Nephron progenitor cell (in vitro differentiated cells): ENCODE results near the gene BMI1.

ENCODE experiments used
- DNase-seq: peaks from one replicate; pipeline ENCODE4 v3.0.0; 2021
- H3K27ac Mint-ChIP-seq: 2 replicates; pipeline ENCODE4 v1.8.0; 2021; ENCODE audit warnings: mild to moderate bottlenecking, moderate library complexity, mixed read lengths
- H3K27me3 Mint-ChIP-seq: 2 replicates; pipeline ENCODE4 v1.8.0; 2021; ENCODE audit warnings: mild to moderate bottlenecking, low read depth, mixed read lengths; ENCODE audit not compliant: poor library complexity
- H3K36me3 Mint-ChIP-seq: 2 replicates; pipeline ENCODE4 v1.8.0; 2021; ENCODE audit warnings: low read depth, mixed read lengths
- H3K4me1 Mint-ChIP-seq: 2 replicates; pipeline ENCODE4 v1.8.0; 2021; ENCODE audit warnings: mixed read lengths
- H3K4me3 Mint-ChIP-seq: 2 replicates; pipeline ENCODE4 v1.8.0; 2021; ENCODE audit warnings: mild to moderate bottlenecking, moderate library complexity, mixed read lengths
- H3K9me3 Mint-ChIP-seq: 2 replicates; pipeline ENCODE4 v1.8.0; 2021; ENCODE audit warnings: mild to moderate bottlenecking, moderate library complexity, mixed read lengths
- CTCF ChIP-seq: fragments of 200-600 bp; sonication (generic); IDR thresholded peaks from 2 replicates; pipeline ENCODE4 v1.5.0; 2021; ENCODE audit warnings: antibody characterized with exemption

BMI1 gene

GRCh38 chr10:22317771-22318565, 2.9 kb upstream of the BMI1 start:
- no peak for DNase-seq
- Mint-ChIP-seq H3K9me3 (no peaks in the 10 kb centered on the region), H3K4me1 (peaks cover 58% of the 10 kb centered on the region), H3K36me3 (no peaks in the 10 kb centered on the region), H3K27me3 (peaks cover 57% of the 10 kb centered on the region), H3K4me3 (peak overlapping the region; percentile 92), H3K27ac (no peak overlapping the region)
- TF ChIP-seq CTCF, result no peak

GRCh38 chr10:22318772-22319171, 2.1 kb upstream of the BMI1 start:
- no peak for TF ChIP-seq CTCF
- Mint-ChIP-seq H3K4me1 (peaks cover 66% of the 10 kb centered on the region), H3K4me3 (peak overlapping the region; percentile 92), H3K27me3 (peaks cover 66% of the 10 kb centered on the region), H3K36me3 (no peaks in the 10 kb centered on the region), H3K9me3 (no peaks in the 10 kb centered on the region), H3K27ac (no peak overlapping the region)
- no peak for DNase-seq

DNA sequence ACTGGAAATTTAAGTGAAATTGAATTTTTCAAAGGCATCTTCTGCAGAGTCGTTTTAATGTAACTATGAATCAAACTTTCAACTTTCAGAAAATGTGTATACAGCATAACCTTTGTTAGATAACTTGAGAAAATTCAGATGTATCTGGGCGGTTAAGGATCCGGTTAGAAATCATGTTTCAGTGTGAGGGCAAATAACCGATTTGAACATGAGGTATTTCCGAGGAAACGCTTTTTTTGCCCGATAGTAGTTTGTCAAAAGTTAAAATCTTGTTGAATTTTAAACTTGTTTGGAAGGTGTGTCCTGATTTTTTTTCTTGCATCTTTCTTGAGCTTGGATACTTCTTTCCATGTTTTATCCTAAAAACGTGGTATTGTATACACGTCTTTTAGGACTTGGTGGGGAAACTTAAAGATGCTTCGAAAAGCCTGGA, 1.3 kb upstream of the BMI1 start:
- TF ChIP-seq CTCF, result no peak
- Mint-ChIP-seq H3K9me3 (no peaks in the 10 kb centered on the region), H3K36me3 (no peaks in the 10 kb centered on the region), H3K4me1 (peaks cover 73% of the 10 kb centered on the region), H3K27ac (no peak overlapping the region), H3K4me3 (peak overlapping the region; percentile 92), H3K27me3 (peaks cover 69% of the 10 kb centered on the region)
- no peak for DNase-seq

DNA sequence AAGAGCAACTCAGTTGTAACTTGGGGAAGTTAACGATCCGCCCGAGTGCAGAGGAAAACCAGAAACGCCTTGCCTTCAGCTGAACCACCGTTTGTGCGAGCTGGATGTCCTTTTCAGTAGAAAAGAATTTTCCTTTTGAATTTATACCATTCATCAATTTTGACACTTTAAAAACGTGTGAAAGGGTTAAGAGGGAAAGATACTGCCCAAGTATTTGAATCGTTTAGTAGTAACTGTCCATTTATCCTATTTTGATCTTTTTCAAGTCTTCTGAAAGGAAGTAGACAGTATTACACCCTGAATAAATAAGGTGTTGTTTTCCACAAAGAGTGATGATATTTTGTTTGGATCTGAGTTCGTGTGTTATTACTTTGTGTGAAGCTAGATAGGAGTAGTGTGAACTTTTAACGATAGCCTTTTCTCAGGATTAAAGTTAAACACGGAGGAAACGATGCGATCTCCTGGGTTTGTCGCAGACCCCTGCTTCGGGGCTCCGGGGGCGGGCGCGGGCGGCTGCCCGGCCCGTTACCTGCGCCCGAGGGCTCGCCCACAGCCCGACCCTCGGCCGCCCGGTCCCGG, 830 bp upstream of the BMI1 start:
- Mint-ChIP-seq H3K27ac (no peak overlapping the region), H3K27me3 (peaks cover 69% of the 10 kb centered on the region)
- no peak for DNase-seq

DNA sequence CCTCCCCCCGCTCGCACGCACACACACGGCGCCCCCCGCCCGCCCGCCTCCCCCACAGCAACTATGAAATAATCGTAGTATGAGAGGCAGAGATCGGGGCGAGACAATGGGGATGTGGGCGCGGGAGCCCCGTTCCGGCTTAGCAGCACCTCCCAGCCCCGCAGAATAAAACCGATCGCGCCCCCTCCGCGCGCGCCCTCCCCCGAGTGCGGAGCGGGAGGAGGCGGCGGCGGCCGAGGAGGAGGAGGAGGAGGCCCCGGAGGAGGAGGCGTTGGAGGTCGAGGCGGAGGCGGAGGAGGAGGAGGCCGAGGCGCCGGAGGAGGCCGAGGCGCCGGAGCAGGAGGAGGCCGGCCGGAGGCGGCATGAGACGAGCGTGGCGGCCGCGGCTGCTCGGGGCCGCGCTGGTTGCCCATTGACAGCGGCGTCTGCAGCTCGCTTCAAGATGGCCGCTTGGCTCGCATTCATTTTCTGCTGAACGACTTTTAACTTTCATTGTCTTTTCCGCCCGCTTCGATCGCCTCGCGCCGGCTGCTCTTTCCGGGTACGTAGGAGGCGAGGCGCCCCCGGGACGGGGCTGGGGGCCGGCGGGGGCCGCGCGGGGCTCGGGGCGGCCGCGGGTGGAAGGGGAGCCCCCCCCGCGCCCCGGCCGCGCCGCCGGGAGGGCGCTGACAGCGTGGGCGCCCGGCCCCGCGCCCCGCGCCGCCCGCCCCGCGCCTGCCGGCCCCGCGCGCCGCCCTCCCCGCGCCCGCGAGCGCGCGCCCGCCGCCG, 441 bp downstream of the BMI1 start:
- Mint-ChIP-seq H3K9me3 (no peaks in the 10 kb centered on the region), H3K4me3 (peak overlapping the region; percentile 83), H3K36me3 (peaks cover 3% of the 10 kb centered on the region), H3K27me3 (peaks cover 67% of the 10 kb centered on the region), H3K4me1 (peaks cover 73% of the 10 kb centered on the region), H3K27ac (no peak overlapping the region)
- peak; percentile 71 for DNase-seq
- no peak for TF ChIP-seq CTCF

More for the DNA sequence above, 830 bp upstream of the BMI1 start:
- H3K9me3 Mint-ChIP-seq, result no peaks in the 10 kb centered on the region
- TF ChIP-seq CTCF, result no peak
- peak overlapping the region; percentile 92 for H3K4me3 Mint-ChIP-seq
- H3K4me1 Mint-ChIP-seq, result peaks cover 73% of the 10 kb centered on the region
- no peaks in the 10 kb centered on the region for H3K36me3 Mint-ChIP-seq
